BJ (cell line): Measurements from ENCODE around the gene REXO5. TPM values are rescaled to one million over a fixed set of nuclear protein-coding genes. Genes with fewer than 3 reads are reported as not detected.
A peak's percentile ranks its signal among the peaks of the same experiment; 100 is the strongest.

Experiments used
- CTCF ChIA-PET: fragments of 350-600 bp; formaldehyde crosslinking; extraction: SDS; loops from one replicate; lab custom pipeline; 2021; ENCODE audit warnings: antibody characterized with exemption, inconsistent platforms; lab: Yijun Ruan, JAX
- POLR2A ChIA-PET: fragments of 300-600 bp; sonication (Branson Sonifier 250); formaldehyde crosslinking; extraction: SDS; loops from one replicate; lab custom pipeline; 2021; ENCODE audit warnings: antibody characterized with exemption; lab: Charles Lee
- DNase-seq: peaks from one replicate; pipeline ENCODE4 v3.0.0-alpha.2; 2011; ENCODE audit warnings: low read depth
- H3K27me3 ChIP-seq: 2 replicates; pipeline ENCODE4 v1.6.0; 2011; ENCODE audit warnings: low read length; ENCODE audit not compliant: control insufficient read depth, insufficient read depth
- H3K36me3 ChIP-seq: 2 replicates; pipeline ENCODE4 v1.5.1; 2011; ENCODE audit warnings: low read length; ENCODE audit not compliant: control insufficient read depth, insufficient read depth
- H3K4me3 ChIP-seq: 2 replicates; pipeline ENCODE4 v1.5.1; 2011; ENCODE audit warnings: low read depth, mild to moderate bottlenecking, control low read depth, low read length
- polyA plus RNA-seq: library from polyadenylated mRNA; depleted of rRNA; stranded (reverse); fragments of >200 nt; gene quantifications from 2 replicates; pipeline ENCODE4 v1.2.3, GENCODE V29; 2011
- TF ChIP-seq, protein P1 (sequence below): IDR thresholded peaks from 2 replicates; pipeline ENCODE4 v1.5.1; 2011; ENCODE audit warnings: low read depth, mild to moderate bottlenecking, control low read depth, inconsistent platforms, low read length, moderate library complexity; ENCODE audit not compliant: insufficient read depth

The REXO5 gene
- polyA plus RNA-seq, 1 experiment = 2.2 TPM

DNA sequence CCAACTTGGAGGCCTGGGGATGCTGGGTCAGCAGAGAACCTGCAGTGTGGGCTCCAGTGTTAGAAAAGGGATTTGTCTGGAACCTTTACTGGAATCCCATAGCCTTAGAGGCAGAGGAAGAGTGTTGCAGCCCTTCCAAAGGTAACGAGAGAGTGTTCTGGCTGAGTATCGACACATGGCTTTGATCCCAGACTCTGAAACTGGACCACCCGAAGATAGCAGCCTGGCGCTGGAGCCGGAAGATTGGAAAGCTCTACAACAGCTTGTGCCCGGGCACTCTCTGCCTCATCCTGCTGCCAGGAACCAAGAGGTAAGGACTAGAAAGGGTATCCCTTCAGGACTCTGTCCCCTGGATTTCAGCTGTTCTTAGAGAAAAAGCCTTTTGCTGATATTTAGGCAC is 39.7 kb downstream of the REXO5 start:
- no peak for DNase-seq
- Histone ChIP-seq H3K36me3 (no peaks in the 10 kb centered on the region), H3K4me3 (no peak overlapping the region), H3K27me3 (no peaks in the 10 kb centered on the region)
- TF ChIP-seq, protein P1, sequence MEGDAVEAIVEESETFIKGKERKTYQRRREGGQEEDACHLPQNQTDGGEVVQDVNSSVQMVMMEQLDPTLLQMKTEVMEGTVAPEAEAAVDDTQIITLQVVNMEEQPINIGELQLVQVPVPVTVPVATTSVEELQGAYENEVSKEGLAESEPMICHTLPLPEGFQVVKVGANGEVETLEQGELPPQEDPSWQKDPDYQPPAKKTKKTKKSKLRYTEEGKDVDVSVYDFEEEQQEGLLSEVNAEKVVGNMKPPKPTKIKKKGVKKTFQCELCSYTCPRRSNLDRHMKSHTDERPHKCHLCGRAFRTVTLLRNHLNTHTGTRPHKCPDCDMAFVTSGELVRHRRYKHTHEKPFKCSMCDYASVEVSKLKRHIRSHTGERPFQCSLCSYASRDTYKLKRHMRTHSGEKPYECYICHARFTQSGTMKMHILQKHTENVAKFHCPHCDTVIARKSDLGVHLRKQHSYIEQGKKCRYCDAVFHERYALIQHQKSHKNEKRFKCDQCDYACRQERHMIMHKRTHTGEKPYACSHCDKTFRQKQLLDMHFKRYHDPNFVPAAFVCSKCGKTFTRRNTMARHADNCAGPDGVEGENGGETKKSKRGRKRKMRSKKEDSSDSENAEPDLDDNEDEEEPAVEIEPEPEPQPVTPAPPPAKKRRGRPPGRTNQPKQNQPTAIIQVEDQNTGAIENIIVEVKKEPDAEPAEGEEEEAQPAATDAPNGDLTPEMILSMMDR = no peak
- CTCF ChIA-PET = interaction anchor here (1.0 to 1.3 kb wide), 2 partner anchors 13 to 238 kb away, joined by 3 read pairs; no protein-coding TSS in a partner anchor
- POLR2A ChIA-PET = no interaction called here

DNA sequence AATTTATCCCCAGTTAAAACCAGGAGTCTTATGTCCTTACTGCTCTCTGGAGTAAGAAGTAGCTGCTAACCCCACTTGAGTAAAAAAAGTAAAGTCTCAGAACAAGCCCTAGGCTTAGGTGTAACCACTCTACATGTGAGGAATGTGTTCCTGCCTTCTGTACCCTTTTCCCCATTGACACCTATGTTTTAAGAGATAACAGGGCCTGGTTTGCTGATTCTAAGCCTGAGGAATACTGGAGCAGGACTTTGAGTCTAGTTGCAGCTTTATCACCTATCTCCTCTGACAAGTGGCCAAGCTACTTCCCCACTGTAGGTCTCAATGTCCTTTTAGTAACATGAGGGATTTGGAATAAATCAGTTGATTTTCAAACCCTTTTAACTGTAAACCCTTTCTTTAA is 40.2 kb downstream of the REXO5 start:
- H3K4me3 ChIP-seq = no peak overlapping the region
- H3K27me3 ChIP-seq = no peaks in the 10 kb centered on the region
- POLR2A ChIA-PET = no interaction called here
- CTCF ChIA-PET = interaction anchor here (1.0 to 1.2 kb wide), 2 partner anchors 155 to 238 kb away, joined by 3 read pairs; no protein-coding TSS in a partner anchor
- H3K36me3 ChIP-seq = no peaks in the 10 kb centered on the region
- TF ChIP-seq, protein P1 = no peak
- DNase-seq = no peak

GRCh38 chr16:20847550-20847949 is 41.2 kb downstream of the REXO5 start:
- Histone ChIP-seq H3K36me3 (no peaks in the 10 kb centered on the region), H3K4me3 (no peak overlapping the region), H3K27me3 (no peaks in the 10 kb centered on the region)
- ChIA-PET POLR2A (no interaction called here), CTCF (interaction anchor here (0.7 to 5.5 kb wide), 5 partner anchors 10 to 453 kb away, joined by 3 to 74 read pairs (median 3); no protein-coding TSS in a partner anchor)
- TF ChIP-seq, protein P1 = no peak
- DNase-seq = no peak

- Histone ChIP-seq H3K36me3 (no peaks in the 10 kb centered on the region), H3K27me3 (no peaks in the 10 kb centered on the region), H3K4me3 (no peak overlapping the region)
- ChIA-PET POLR2A (no interaction called here), CTCF (interaction anchor here (0.6 to 5.5 kb wide), 40 partner anchors 9 to 451 kb away, joined by 3 to 74 read pairs (median 4); no protein-coding TSS in a partner anchor)
- TF ChIP-seq, protein P1 = peak; percentile 97
- no peak for DNase-seq
These were observed 43.5 kb downstream of the REXO5 start for GRCh38 chr16:20849589-20850390.

DNA sequence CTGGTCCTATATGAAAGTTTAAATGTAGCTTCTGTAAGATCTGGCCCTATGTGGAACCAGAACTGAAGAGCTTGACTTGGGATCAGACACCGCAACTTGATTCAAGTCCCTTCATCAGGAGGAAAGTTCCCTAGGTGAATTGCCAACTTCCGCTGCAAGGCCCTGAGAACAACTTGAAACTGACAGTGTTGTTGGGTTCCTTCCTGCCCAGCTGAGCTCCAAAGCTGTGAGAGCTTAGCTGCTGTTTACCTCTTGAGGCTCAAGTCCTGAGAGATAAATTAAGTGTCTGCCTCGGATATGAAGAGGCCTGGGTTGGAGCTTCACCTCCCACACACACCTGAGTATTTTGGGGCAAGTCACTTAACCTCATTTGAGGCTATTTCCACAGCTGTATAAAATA is 44.7 kb downstream of the REXO5 start:
- no peaks in the 10 kb centered on the region for H3K27me3 ChIP-seq
- ChIA-PET POLR2A (no interaction called here), CTCF (interaction anchor here (0.7 to 5.5 kb wide), 32 partner anchors 14 to 450 kb away, joined by 3 to 74 read pairs (median 4); no protein-coding TSS in a partner anchor)
- peaks cover 2% of the 10 kb centered on the region; the same call in 1 of the 2 replicates for H3K36me3 ChIP-seq
- DNase-seq = no peak
- H3K4me3 ChIP-seq = no peak overlapping the region
- TF ChIP-seq, protein P1 = no peak
